Islet precursor cell (in vitro differentiated cells): Measurements from ENCODE around the gene C3orf38.
"Not testable (repeated sequence)": the region's sequence is repeated elsewhere in the genome, so short reads cannot be mapped to it uniquely, and the experiment has no call there.

Experiments used
- DNase-seq: peaks from one replicate; pipeline ENCODE4 v3.0.0-alpha.2; 2018

C3orf38 gene

GRCh38 chr3:88166419-88166971 lies 16.7 kb downstream of the C3orf38 start:
- DNase-seq = no peak

- DNase-seq = no peak
Measured at GRCh38 chr3:88167173-88167572, 17.4 kb downstream of the C3orf38 start.

GRCh38 chr3:88167704-88168103 lies 17.9 kb downstream of the C3orf38 start:
- DNase-seq = no peak

- DNase-seq = no peak
Measured at GRCh38 chr3:88168171-88168570, 18.4 kb downstream of the C3orf38 start.

- no peak for DNase-seq
Measured at GRCh38 chr3:88180398-88180999, 30.7 kb downstream of the C3orf38 start.

GRCh38 chr3:88182165-88182918 lies 32.6 kb downstream of the C3orf38 start:
- not testable (repeated sequence) for DNase-seq

- DNase-seq = peak; percentile 68
Measured at GRCh38 chr3:88188436-88188835, 38.7 kb downstream of the C3orf38 start.

GRCh38 chr3:88189361-88189810 lies 39.6 kb downstream of the C3orf38 start:
- DNase-seq = no peak

- DNase-seq = no peak
Measured at GRCh38 chr3:88191872-88192409, 42.2 kb downstream of the C3orf38 start.

- DNase-seq = no peak
Measured at GRCh38 chr3:88192631-88193030, 42.9 kb downstream of the C3orf38 start.

- no peak for DNase-seq
Measured at GRCh38 chr3:88195951-88196434, 46.2 kb downstream of the C3orf38 start.

GRCh38 chr3:88198121-88198520 lies 48.4 kb downstream of the C3orf38 start:
- no peak for DNase-seq

GRCh38 chr3:88203642-88204055 lies 53.9 kb downstream of the C3orf38 start:
- DNase-seq = peak; percentile 83
